PC-9 (cell line): Measurements from ENCODE around the gene CDH13. TPM values are rescaled to one million over a fixed set of nuclear protein-coding genes. Genes with fewer than 3 reads are reported as not detected.

ENCODE experiments used
- BruUV-seq: library from RNA; stranded (reverse); fragments of 400-500 nt; replicated peaks from 2 replicates; lab custom pipeline; 2021; lab: Mats Ljungman, UMichigan
- CTCF ChIA-PET: fragments of 300-600 bp; sonication (Branson Sonifier 250); formaldehyde crosslinking; loops from one replicate; lab custom pipeline; 2022; ENCODE audit warnings: antibody characterized with exemption; lab: Charles Lee
- POLR2A ChIA-PET: fragments of 300-600 bp; sonication (Branson Sonifier 250); formaldehyde crosslinking; loops from one replicate; lab custom pipeline; 2022; ENCODE audit warnings: antibody characterized with exemption; ENCODE audit not compliant: unreplicated experiment; lab: Charles Lee
- DNase-seq, 2 experiments: peaks; one replicate each; pipeline versions ENCODE4 v3.0.0 to v3.0.0-alpha.2; 2015 to 2022; ENCODE audit warnings: mixed read lengths in 1 of 2
- H2AFZ ChIP-seq: fragments of 200-600 bp; sonication (generic); 2 replicates; pipeline ENCODE4 v1.8.1; 2017; ENCODE audit warnings: antibody characterized with exemption
- H3F3A ChIP-seq: fragments of 200-600 bp; sonication (generic); 2 replicates; pipeline ENCODE4 v1.8.1; 2017; ENCODE audit warnings: antibody characterized with exemption, mild to moderate bottlenecking, low read depth; ENCODE audit not compliant: insufficient read depth
- H3K27ac ChIP-seq: fragments of 200-600 bp; sonication (generic); 2 replicates; pipeline ENCODE4 v1.6.1; 2016; ENCODE audit warnings: mixed run types
- H3K27me3 ChIP-seq: fragments of 200-600 bp; sonication (generic); 2 replicates; pipeline ENCODE4 v1.6.1; 2016; ENCODE audit warnings: low read depth, mixed run types; ENCODE audit not compliant: insufficient read depth
- H3K36me3 ChIP-seq: fragments of 200-600 bp; sonication (generic); 2 replicates; pipeline ENCODE4 v1.6.1; 2016; ENCODE audit warnings: low read depth, mixed run types
- H3K4me1 ChIP-seq: fragments of 200-600 bp; sonication (generic); replicated peaks from 2 replicates; pipeline ENCODE4 v1.6.1; 2016; ENCODE audit warnings: mixed run types; ENCODE audit not compliant: insufficient read depth
- H3K4me2 ChIP-seq: fragments of 200-600 bp; sonication (generic); 2 replicates; pipeline ENCODE4 v1.6.1; 2017; ENCODE audit warnings: mixed run types
- H3K4me3 ChIP-seq: fragments of 200-600 bp; sonication (generic); 2 replicates; pipeline ENCODE4 v1.6.1; 2016; ENCODE audit warnings: mixed run types
- H3K79me2 ChIP-seq: fragments of 200-600 bp; sonication (generic); 2 replicates; pipeline ENCODE4 v1.6.1; 2017; ENCODE audit warnings: low read depth, mixed run types
- H3K9me2 ChIP-seq: fragments of 200-600 bp; sonication (generic); 2 replicates; pipeline ENCODE4 v1.8.1; 2017; ENCODE audit warnings: mild to moderate bottlenecking; ENCODE audit not compliant: insufficient read depth
- H3K9me3 ChIP-seq: fragments of 200-600 bp; sonication (generic); 2 replicates; pipeline ENCODE4 v1.8.1; 2016; ENCODE audit warnings: low read depth; ENCODE audit not compliant: insufficient read depth
- H4K20me1 ChIP-seq: fragments of 200-600 bp; sonication (generic); 2 replicates; pipeline ENCODE4 v1.8.1; 2017; ENCODE audit not compliant: insufficient read depth
- CTCF ChIP-seq: fragments of 200-600 bp; sonication (generic); conservative IDR thresholded peaks from 2 replicates; pipeline ENCODE4 v1.6.1; 2017; ENCODE audit warnings: mixed run types, antibody characterized with exemption, mild to moderate bottlenecking, moderate library complexity
- EZH2 ChIP-seq: fragments of 200-600 bp; sonication (generic); IDR thresholded peaks from 2 replicates; pipeline ENCODE4 v1.8.0; 2017; ENCODE audit warnings: antibody characterized with exemption, low read depth
- intact Hi-C: fragments of 100-400 bp; cut with micrococcal nuclease; formaldehyde crosslinking; loops from one replicate; pipeline ENCODE4 v1.10.0; 2022; ENCODE audit not compliant: unreplicated experiment
- total RNA-seq: library from RNA; stranded (reverse); gene quantifications from 2 replicates; pipeline ENCODE4 v1.2.3, GENCODE V29; 2021

CDH13 gene
- total RNA-seq, 1 experiment from 2014 or later = 0.24 TPM

- Histone ChIP-seq H3K27ac (no peak overlapping the region), H2AFZ (no peak overlapping the region), H3K4me2 (no peak overlapping the region), H3K79me2 (no peaks in the 10 kb centered on the region), H3K9me3 (no peaks in the 10 kb centered on the region), H3K36me3 (no peaks in the 10 kb centered on the region), H3K9me2 (peaks cover 5% of the 10 kb centered on the region; the same call in 1 of the 2 replicates), H3K27me3 (peaks cover 19% of the 10 kb centered on the region), H3F3A (no peaks in the 10 kb centered on the region), H3K4me1 (no peaks in the 10 kb centered on the region), H3K4me3 (no peak overlapping the region), H4K20me1 (no peaks in the 10 kb centered on the region)
- ChIA-PET POLR2A (no interaction called here), CTCF (no interaction called here)
- intact Hi-C loops = no loop called here
- DNase-seq = no peak
- TF ChIP-seq CTCF (no peak), EZH2 (no peak)
- no TSS peak for BruUV-seq
Observed at GRCh38 chr16:82657786-82658185, 31.0 kb downstream of the CDH13 start.

- H4K20me1 ChIP-seq = no peaks in the 10 kb centered on the region
- no peaks in the 10 kb centered on the region for H3K36me3 ChIP-seq
- peaks cover 5% of the 10 kb centered on the region; the same call in 1 of the 2 replicates for H3K9me2 ChIP-seq
- H3K9me3 ChIP-seq = no peaks in the 10 kb centered on the region
- DNase-seq = no peak
- no peaks in the 10 kb centered on the region for H3F3A ChIP-seq
- POLR2A ChIA-PET = no interaction called here
- peaks cover 28% of the 10 kb centered on the region for H3K27me3 ChIP-seq
- no peak overlapping the region for H3K4me2 ChIP-seq
- CTCF ChIA-PET = no interaction called here
- no peaks in the 10 kb centered on the region for H3K79me2 ChIP-seq
- H3K4me3 ChIP-seq = no peak overlapping the region
- no peaks in the 10 kb centered on the region for H3K4me1 ChIP-seq
- no peak overlapping the region for H2AFZ ChIP-seq
- no peak for TF ChIP-seq CTCF
- intact Hi-C loops = no loop called here
- no peak overlapping the region for H3K27ac ChIP-seq
- no TSS peak for BruUV-seq
Observed at GRCh38 chr16:82658796-82659195, 32.0 kb downstream of the CDH13 start.

- Histone ChIP-seq H3K4me1 (no peaks in the 10 kb centered on the region), H3K36me3 (no peaks in the 10 kb centered on the region), H3K27me3 (peaks cover 40% of the 10 kb centered on the region), H3K9me2 (peaks cover 5% of the 10 kb centered on the region; the same call in 1 of the 2 replicates), H3K4me3 (no peak overlapping the region), H3F3A (no peaks in the 10 kb centered on the region), H3K4me2 (no peak overlapping the region), H3K9me3 (no peaks in the 10 kb centered on the region), H4K20me1 (no peaks in the 10 kb centered on the region), H3K79me2 (no peaks in the 10 kb centered on the region), H3K27ac (no peak overlapping the region), H2AFZ (no peak overlapping the region)
- no TSS peak for BruUV-seq
- intact Hi-C loops = no loop called here
- ChIA-PET CTCF (no interaction called here), POLR2A (no interaction called here)
- DNase-seq = no peak
- TF ChIP-seq EZH2 (no peak), CTCF (no peak)
Observed at GRCh38 chr16:82660075-82660645, 33.4 kb downstream of the CDH13 start.
